ENCODE measurements around the gene TSPYL4. TPM values are rescaled to one million over a fixed set of nuclear protein-coding genes. Genes with fewer than 3 reads are reported as not detected.

The TSPYL4 gene
- total and polyA plus RNA-seq, 2 of the 8 experiments (the other 6 are each of a cell fraction or from before 2014, with no cell fraction given), result 20.5 to 22.6 TPM

- Histone ChIP-seq H3K4me2 (ENCODE audit: insufficient read depth in 1 of 2, low read depth in 2 of 2, low read length in 2 of 2) (no peak overlapping the region), H4K8ac (ENCODE audit: extremely low read depth, insufficient read depth, low read length) (no peak overlapping the region), H3K27ac (ENCODE audit: low read depth, low read length) (no peak overlapping the region), H3K18ac (ENCODE audit: extremely low read depth, low read length) (no peak overlapping the region), H3K9ac (replicated peaks in 1 of 4; ENCODE audit: extremely low read depth in 1 of 4, low read depth in 3 of 4, low read length in 3 of 4) (no peak overlapping the region), H3K23ac (ENCODE audit: insufficient read length) (no peak overlapping the region), H3K9me3 (ENCODE audit: insufficient read depth in 2 of 2, low read depth in 1 of 2, low read length in 1 of 2) (no peaks in the 10 kb centered on the region), H2BK20ac (ENCODE audit: low read length) (no peak overlapping the region), H3K27me3 (replicated peaks in 1 of 4; ENCODE audit: control insufficient read depth in 3 of 4, extremely low read depth in 1 of 4, insufficient read depth in 3 of 4, low read length in 3 of 4) (no peaks in the 10 kb centered on the region), H3K4me3 (ENCODE audit: extremely low read depth in 1 of 4, insufficient read depth in 2 of 4, low read depth in 3 of 4, low read length in 4 of 4) (no peak overlapping the region), H4K91ac (replicated peaks; ENCODE audit: insufficient read length, low read length) (no peak overlapping the region), H3K23me2 (ENCODE audit: low read depth, low read length) (no peaks in the 10 kb centered on the region), H4K5ac (ENCODE audit: insufficient read length, low read depth, low read length) (no peak overlapping the region), H2AK5ac (ENCODE audit: low read depth, low read length) (no peak overlapping the region), H2AFZ (ENCODE audit: low read length) (no peak overlapping the region), H4K20me1 (replicated peaks in 1 of 2; ENCODE audit: control insufficient read depth in 1 of 2, insufficient read depth in 2 of 2, low read length in 2 of 2) (peaks cover 0 to 1% of the 10 kb centered on the region in 2 experiments), H3K4ac (replicated peaks; ENCODE audit: insufficient read length, low read depth, low read length) (no peak overlapping the region), H3K36me3 (ENCODE audit: control insufficient read depth in 2 of 4, insufficient read depth in 4 of 4, low read length in 3 of 4) (no peaks in the 10 kb centered on the region), H2BK15ac (ENCODE audit: low read length) (no peak overlapping the region), H2BK120ac (replicated peaks; ENCODE audit: low read depth, low read length) (no peak overlapping the region), H3K79me2 (ENCODE audit: control insufficient read depth in 1 of 2, insufficient read depth in 2 of 2, low read length in 2 of 2) (no peaks in the 10 kb centered on the region), H3K79me1 (ENCODE audit: low read depth, low read length) (no peaks in the 10 kb centered on the region; the same call in 1 of the 2 replicates), H2BK5ac (ENCODE audit: low read depth, low read length) (no peak overlapping the region), H3K56ac (replicated peaks; ENCODE audit: insufficient read length, low read depth, low read length) (no peak overlapping the region), H3K4me1 (replicated peaks in 1 of 4; ENCODE audit: control insufficient read depth in 3 of 4, insufficient read depth in 4 of 4, low read length in 3 of 4) (peaks cover 0 to 7% (median 6%) of the 10 kb centered on the region in 4 experiments; a peak in 5 of 7 replicates), H2BK12ac (ENCODE audit: low read depth, low read length) (no peak overlapping the region), H3K14ac (ENCODE audit: insufficient read length) (no peak overlapping the region)
- DNase-seq (ENCODE audit: low read depth in 1 of 2, low spot score in 2 of 2) (no peak), FAIRE-seq (no peak)
- CTCF ChIA-PET (ENCODE audit: partially characterized antibody), result interaction anchor here (1.0 to 7.0 kb wide), 16 partner anchors 8 to 395 kb away, joined by 3 to 60 read pairs (median 6); partner anchors contain the start of genes TRAPPC3L, TSPYL1 and TSPYL4
- no peak for TF ChIP-seq POU5F1 (IDR thresholded peaks at IDR 0.05; ENCODE audit: low read depth, low read length)
- no peak for TF ChIP-seq RFX5 (IDR thresholded peaks at IDR 0.05; ENCODE audit: borderline replicate concordance, low read depth, low read length)
- TF ChIP-seq SP4 (IDR thresholded peaks at IDR 0.05; ENCODE audit: low read length), result no peak
- TF ChIP-seq EZH2 (IDR thresholded peaks at IDR 0.05; ENCODE audit: low read depth, low read length, severe bottlenecking), result no peak
- no peak for TF ChIP-seq CBX5 (IDR thresholded peaks at IDR 0.05; ENCODE audit: low read depth, low read length)
- POLR2A ChIA-PET (ENCODE audit: partially characterized antibody), result interaction anchor here (3.7 kb wide), 1 partner anchor 12 kb away, joined by 23 read pairs; the partner anchor contains the start of gene TSPYL4
Observed at GRCh38 chr6:116266803-116267202, 12.9 kb upstream of the TSPYL4 start.
